H1 (cell line): ENCODE measurements around the gene ATP2C1. TPM values are rescaled to one million over a fixed set of nuclear protein-coding genes. Genes with fewer than 3 reads are reported as not detected.

Source experiments
- CTCF ChIA-PET: fragments of 300-600 bp; sonication (Branson Sonifier 250); formaldehyde crosslinking; loops from one replicate; lab custom pipeline; 2021; ENCODE audit not compliant: partially characterized antibody; lab: Charles Lee
- POLR2A ChIA-PET: fragments of 300-600 bp; sonication (Branson Sonifier 250); formaldehyde crosslinking; loops from one replicate; lab custom pipeline; 2021; ENCODE audit warnings: inconsistent platforms; ENCODE audit not compliant: partially characterized antibody; lab: Charles Lee
- DNase-seq, 2 experiments: peaks; one replicate each; pipeline versions ENCODE4 v3.0.0 to v3.0.0-alpha.2; 2010 to 2022; ENCODE audit warnings: low spot score in 2 of 2, low read depth in 1 of 2, mixed read lengths in 1 of 2
- FAIRE-seq: peaks from 2 replicates; lab custom pipeline; 2011; peaks lifted over from hg19 to GRCh38; lab: Jason Lieb, UNC
- H2AFZ ChIP-seq: 2 replicates; pipeline ENCODE4 v1.8.1; 2012; ENCODE audit warnings: low read length, inconsistent platforms
- H2AK5ac ChIP-seq: 2 replicates; pipeline ENCODE4 v1.6.1; 2013; ENCODE audit warnings: low read depth, low read length
- H2BK120ac ChIP-seq: replicated peaks from 2 replicates; pipeline ENCODE3; 2013; ENCODE audit warnings: low read depth, low read length, inconsistent platforms
- H2BK12ac ChIP-seq: 2 replicates; pipeline ENCODE4 v1.6.1; 2013; ENCODE audit warnings: low read depth, low read length
- H2BK15ac ChIP-seq: 2 replicates; pipeline ENCODE4 v1.6.1; 2013; ENCODE audit warnings: low read length
- H2BK20ac ChIP-seq: 2 replicates; pipeline ENCODE4 v1.6.1; 2013; ENCODE audit warnings: low read length
- H2BK5ac ChIP-seq: 2 replicates; pipeline ENCODE4 v1.6.1; 2013; ENCODE audit warnings: low read depth, low read length
- H3K14ac ChIP-seq: 2 replicates; pipeline ENCODE4 v1.6.1; 2013; ENCODE audit warnings: inconsistent platforms; ENCODE audit not compliant: insufficient read length
- H3K18ac ChIP-seq: 2 replicates; pipeline ENCODE4 v1.6.1; 2013; ENCODE audit warnings: low read length; ENCODE audit errors: extremely low read depth
- H3K23ac ChIP-seq: 2 replicates; pipeline ENCODE4 v1.6.1; 2013; ENCODE audit warnings: inconsistent platforms; ENCODE audit not compliant: insufficient read length
- H3K23me2 ChIP-seq: 2 replicates; pipeline ENCODE4 v1.6.1; 2013; ENCODE audit warnings: low read depth, low read length
- H3K27ac ChIP-seq: 2 replicates; pipeline ENCODE4 v1.6.1; 2011; ENCODE audit warnings: low read depth, low read length, inconsistent platforms
- H3K27me3 ChIP-seq, 4 experiments: replicated peaks in 1 of 4; 1 replicate in 1 of 4; 2 replicates in 3 of 4; pipeline versions ENCODE4 v1.6.1 to v1.8.1; 2011 to 2013; ENCODE audit warnings: low read length in 3 of 4, mild to moderate bottlenecking in 3 of 4, inconsistent platforms in 2 of 4, mixed read lengths in 2 of 4, moderate library complexity in 1 of 4; ENCODE audit not compliant: control insufficient read depth in 3 of 4, insufficient read depth in 3 of 4; ENCODE audit errors: extremely low read depth in 1 of 4
- H3K36me3 ChIP-seq, 4 experiments: 2 replicates each; pipeline versions ENCODE4 v1.6.1 to v1.8.1; 2011 to 2013; ENCODE audit warnings: mild to moderate bottlenecking in 4 of 4, low read length in 3 of 4, moderate library complexity in 2 of 4, control low read depth in 1 of 4, inconsistent platforms in 1 of 4; ENCODE audit not compliant: insufficient read depth in 4 of 4, control insufficient read depth in 2 of 4
- H3K4ac ChIP-seq: replicated peaks from 2 replicates; pipeline ENCODE3; 2013; ENCODE audit warnings: low read length, low read depth, mixed read lengths, inconsistent platforms; ENCODE audit not compliant: insufficient read length
- H3K4me1 ChIP-seq, 4 experiments: replicated peaks in 1 of 4; 1 replicate in 1 of 4; 2 replicates in 3 of 4; pipeline versions ENCODE4 v1.6.1 to v1.8.1; 2011 to 2013; ENCODE audit warnings: low read length in 3 of 4, inconsistent platforms in 2 of 4, mixed read lengths in 1 of 4; ENCODE audit not compliant: insufficient read depth in 4 of 4, control insufficient read depth in 3 of 4
- H3K4me2 ChIP-seq, 2 experiments: 2 replicates each; pipeline versions ENCODE4 v1.6.1 to v1.8.1; 2011 to 2013; ENCODE audit warnings: low read depth in 2 of 2, low read length in 2 of 2, control low read depth in 1 of 2, inconsistent platforms in 1 of 2, mild to moderate bottlenecking in 1 of 2; ENCODE audit not compliant: insufficient read depth in 1 of 2
- H3K4me3 ChIP-seq, 4 experiments: fragments of 200-600, 300-600 bp in 1 of 4; sonication (generic), shearing (Covaris generic), sonication (Bioruptor Twin) in 1 of 4; 2 replicates each; pipeline versions ENCODE4 v1.5.1 to v1.8.1; 2011 to 2016; ENCODE audit warnings: low read length in 4 of 4, low read depth in 3 of 4, control low read depth in 2 of 4, inconsistent platforms in 2 of 4, mild to moderate bottlenecking in 2 of 4, mixed read lengths in 1 of 4, moderate library complexity in 1 of 4; ENCODE audit not compliant: insufficient read depth in 2 of 4; ENCODE audit errors: extremely low read depth in 1 of 4
- H3K56ac ChIP-seq: replicated peaks from 2 replicates; pipeline ENCODE3; 2013; ENCODE audit warnings: low read depth, mild to moderate bottlenecking, mixed read lengths, low read length, inconsistent platforms; ENCODE audit not compliant: insufficient read length
- H3K79me1 ChIP-seq: 2 replicates; pipeline ENCODE4 v1.6.1; 2013; ENCODE audit warnings: low read depth, low read length, control low read depth
- H3K79me2 ChIP-seq, 2 experiments: 2 replicates each; pipeline versions ENCODE4 v1.6.1 to v1.8.1; 2012 to 2013; ENCODE audit warnings: low read length in 2 of 2, mild to moderate bottlenecking in 2 of 2, inconsistent platforms in 1 of 2; ENCODE audit not compliant: insufficient read depth in 2 of 2, control insufficient read depth in 1 of 2
- H3K9ac ChIP-seq, 4 experiments: replicated peaks in 1 of 4; 1 replicate in 1 of 4; 2 replicates in 3 of 4; pipeline versions ENCODE4 v1.6.1 to v1.8.1; 2011 to 2013; ENCODE audit warnings: low read depth in 3 of 4, low read length in 3 of 4, control low read depth in 2 of 4, mild to moderate bottlenecking in 2 of 4, moderate library complexity in 2 of 4, inconsistent platforms in 1 of 4; ENCODE audit errors: extremely low read depth in 1 of 4
- H3K9me3 ChIP-seq, 2 experiments: 2 replicates each; pipeline versions ENCODE4 v1.6.1 to v1.8.1; 2012 to 2013; ENCODE audit warnings: mild to moderate bottlenecking in 2 of 2, moderate library complexity in 2 of 2, control low read depth in 1 of 2, inconsistent platforms in 1 of 2, low read depth in 1 of 2, low read length in 1 of 2, mixed read lengths in 1 of 2; ENCODE audit not compliant: insufficient read depth in 2 of 2
- H4K20me1 ChIP-seq, 2 experiments: replicated peaks in 1 of 2; 2 replicates each; pipeline versions ENCODE3 to v1.8.1; 2011 to 2013; ENCODE audit warnings: inconsistent platforms in 2 of 2, low read length in 2 of 2, mild to moderate bottlenecking in 1 of 2; ENCODE audit not compliant: insufficient read depth in 2 of 2, control insufficient read depth in 1 of 2
- H4K5ac ChIP-seq: 2 replicates; pipeline ENCODE4 v1.6.1; 2013; ENCODE audit warnings: low read length, low read depth, mixed read lengths, inconsistent platforms; ENCODE audit not compliant: insufficient read length
- H4K8ac ChIP-seq: 2 replicates; pipeline ENCODE4 v1.8.0; 2013; ENCODE audit warnings: mild to moderate bottlenecking, moderate library complexity, low read length, inconsistent platforms; ENCODE audit not compliant: insufficient read depth; ENCODE audit errors: extremely low read depth
- H4K91ac ChIP-seq: replicated peaks from 2 replicates; pipeline ENCODE3; 2013; ENCODE audit warnings: low read length, mixed read lengths, inconsistent platforms; ENCODE audit not compliant: insufficient read length
- BACH1 ChIP-seq: IDR thresholded peaks from 2 replicates; pipeline ENCODE4 v1.6.1; 2012; ENCODE audit warnings: low read length, improper control_type of control experiment
- CTBP2 ChIP-seq: IDR thresholded peaks from 2 replicates; pipeline ENCODE4 v1.7.0; 2011; ENCODE audit warnings: borderline replicate concordance, mild to moderate bottlenecking, moderate library complexity, mixed read lengths, low read length; ENCODE audit not compliant: insufficient read depth, insufficient read length
- EGR1 ChIP-seq: IDR thresholded peaks from 2 replicates; pipeline ENCODE4 v1.6.1; 2011; ENCODE audit warnings: low read depth, low read length, borderline replicate concordance
- EP300 ChIP-seq, 2 experiments: IDR thresholded peaks; 1 replicate in 1 of 2; 2 replicates in 1 of 2; pipeline ENCODE4 v1.6.1; 2011 to 2012; ENCODE audit warnings: low read depth in 2 of 2, low read length in 2 of 2, mild to moderate bottlenecking in 2 of 2, borderline replicate concordance in 1 of 2, inconsistent platforms in 1 of 2, moderate library complexity in 1 of 2
- HDAC2 ChIP-seq, 2 experiments: fragments of 300-600 bp in 1 of 2; sonication (generic) in 1 of 2; IDR thresholded peaks; 2 replicates each; pipeline ENCODE4 v1.6.1; 2011 to 2012; ENCODE audit warnings: low read depth in 2 of 2, low read length in 2 of 2, mild to moderate bottlenecking in 2 of 2, moderate library complexity in 2 of 2, borderline replicate concordance in 1 of 2, inconsistent platforms in 1 of 2
- KDM5A ChIP-seq: fragments of 200-600 bp; IDR thresholded peaks from 2 replicates; pipeline ENCODE4 v1.7.1; 2012; ENCODE audit warnings: mild to moderate bottlenecking, low read length, inconsistent platforms, mixed read lengths
- POLR2AphosphoS5 ChIP-seq: IDR thresholded peaks from 2 replicates; pipeline ENCODE4 v1.6.1; 2011; ENCODE audit warnings: low read depth, low read length
- RBBP5 ChIP-seq: IDR thresholded peaks from 2 replicates; pipeline ENCODE4 v1.7.1; 2012; ENCODE audit warnings: low read depth, mild to moderate bottlenecking, inconsistent platforms, low read length, moderate library complexity, borderline replicate concordance
- SIRT6 ChIP-seq: IDR thresholded peaks from one replicate; pipeline ENCODE4 v1.7.1; 2012; ENCODE audit warnings: low read length, inconsistent platforms
- SP2 ChIP-seq: IDR thresholded peaks from 2 replicates; pipeline ENCODE4 v1.6.1; 2012; ENCODE audit warnings: mild to moderate bottlenecking, low read length, inconsistent platforms
- TAF1 ChIP-seq: IDR thresholded peaks from 2 replicates; pipeline ENCODE4 v1.6.1; 2011; ENCODE audit warnings: mild to moderate bottlenecking, low read depth, low read length
- TAF7 ChIP-seq: optimal IDR thresholded peaks from 2 replicates; pipeline ENCODE3; 2011; ENCODE audit warnings: low read depth, mild to moderate bottlenecking, inconsistent platforms, low read length, moderate library complexity, borderline replicate concordance
- TBP ChIP-seq: IDR thresholded peaks from 2 replicates; pipeline ENCODE4 v1.6.1; 2011; ENCODE audit warnings: low read depth, low read length, improper control_type of control experiment
- YY1 ChIP-seq: IDR thresholded peaks from 2 replicates; pipeline ENCODE4 v1.6.1; 2011; ENCODE audit warnings: low read depth, mild to moderate bottlenecking, low read length
- WGBS, 2 experiments: shearing (Covaris generic) in 1 of 2; methylation state at CpG; one replicate each; pipeline versions ENCODE4 v1.1.6 to v1.1.7; 2013 to 2015; ENCODE audit warnings: low lambda C conversion rate in 2 of 2, mixed read lengths in 2 of 2, inconsistent platforms in 1 of 2, low coverage in 1 of 2, missing lambda C conversion rate in 1 of 2; ENCODE audit not compliant: insufficient replicate concordance in 2 of 2, insufficient coverage in 1 of 2, insufficient read length in 1 of 2; ENCODE audit errors: extremely low coverage in 1 of 2, missing lambda C conversion rate in 1 of 2; 5-methylcytosine and 5-hydroxymethylcytosine counted together
- polyA plus RNA-seq, 7 experiments: library from polyadenylated mRNA; depleted of rRNA in 3 of 7; stranded (reverse) in 5 of 7; unstranded in 2 of 7; fragments of >200 nt in 5 of 7; fragments of 200-250 nt in 2 of 7; gene quantifications; 1 replicate in 5 of 7; 2 replicates in 1 of 7; 4 replicates in 1 of 7; pipeline versions ENCODE4 v1.2.1 to v1.2.3, GENCODE V29; 2011 to 2013; ENCODE audit warnings: missing spikeins in 2 of 7, mixed read lengths in 2 of 7
- total RNA-seq: library from RNA; stranded (reverse); fragmentation: NEBNext Ultra II Directional; extraction: Animal tissue kit (Norgen Biotek cat#: 25700); gene quantifications from 2 replicates; pipeline ENCODE4 v1.2.1, GENCODE V29; 2021

The ATP2C1 gene
- total and polyA plus RNA-seq, 2 of the 8 experiments (the other 6 are each of a cell fraction or from before 2014, with no cell fraction given) = 50.7 to 68.5 TPM

GRCh38 chr3:131038326-131038725 is 144.4 kb downstream of the ATP2C1 start:
- H4K5ac ChIP-seq = no peak overlapping the region
- POLR2A ChIA-PET = no interaction called here
- no peak for TF ChIP-seq BACH1
- no peak for TF ChIP-seq EGR1
- no peak for TF ChIP-seq YY1
- TF ChIP-seq POLR2AphosphoS5 = no peak
- no peak for TF ChIP-seq CTBP2
- TF ChIP-seq TAF7 = no peak
- TF ChIP-seq SP2 = no peak
- TF ChIP-seq TAF1 = no peak
- TF ChIP-seq RBBP5 = no peak
- TF ChIP-seq EP300 (IDR thresholded peaks at IDR 0.05; ENCODE audit: borderline replicate concordance in 1 of 2, low read depth in 2 of 2, low read length in 2 of 2) = no peak
- TF ChIP-seq HDAC2 (IDR thresholded peaks at IDR 0.05; ENCODE audit: borderline replicate concordance in 1 of 2, low read depth in 2 of 2, low read length in 2 of 2) = no peak
- TF ChIP-seq KDM5A = no peak
- TF ChIP-seq SIRT6 = no peak
- no peak for TF ChIP-seq TBP

More at GRCh38 chr3:131038326-131038725, 144.4 kb downstream of the ATP2C1 start:
- no peaks in the 10 kb centered on the region for H3K79me2 ChIP-seq
- no peak overlapping the region for H2BK20ac ChIP-seq
- H3K14ac ChIP-seq = no peak overlapping the region
- no peak overlapping the region for H3K4ac ChIP-seq
- H2BK12ac ChIP-seq = no peak overlapping the region
- no peak overlapping the region for H3K23ac ChIP-seq
- H3K4me2 ChIP-seq = no peak overlapping the region
- WGBS, 2 experiments = 93% methylated on average over 2 of the region's 2 CpGs; no CpG with 5 or more reads in 1 of the 2 experiments
- no peak overlapping the region for H3K56ac ChIP-seq
- no peaks in the 10 kb centered on the region; a peak in 1 of 4 replicates for H3K9me3 ChIP-seq
- no peak overlapping the region for H2AK5ac ChIP-seq
- H3K4me1 ChIP-seq = peaks cover 0 to 3% (median 1%) of the 10 kb centered on the region in 4 experiments; a peak in 2 of 7 replicates
- no peaks in the 10 kb centered on the region for H3K36me3 ChIP-seq
- no peaks in the 10 kb centered on the region for H3K27me3 ChIP-seq
- H3K23me2 ChIP-seq = no peaks in the 10 kb centered on the region
- no peak overlapping the region for H3K9ac ChIP-seq
- H3K79me1 ChIP-seq = no peaks in the 10 kb centered on the region
- no peak overlapping the region for H3K4me3 ChIP-seq
- FAIRE-seq = no peak
- H2AFZ ChIP-seq = no peak overlapping the region
- no peak overlapping the region for H4K91ac ChIP-seq
- no peak overlapping the region for H2BK120ac ChIP-seq
- no peak overlapping the region for H2BK5ac ChIP-seq
- H3K27ac ChIP-seq = no peak overlapping the region
- CTCF ChIA-PET = interaction anchor here (2.7 kb wide), 1 partner anchor 9 kb away, joined by 12 read pairs; no protein-coding TSS in a partner anchor
- H4K8ac ChIP-seq = no peak overlapping the region
- DNase-seq = no peak
- H3K18ac ChIP-seq = no peak overlapping the region
- H4K20me1 ChIP-seq = no peaks in the 10 kb centered on the region
- no peak overlapping the region for H2BK15ac ChIP-seq
